Activated T-cell treated with anti-CD3 and anti-CD28 coated beads for 24 hours (primary cell): ENCODE measurements around the gene CWC15.
"Not testable (repeated sequence)": the region's sequence is repeated elsewhere in the genome, so short reads cannot be mapped to it uniquely, and the experiment has no call there.

Experiments
- DNase-seq: peaks from one replicate; pipeline ENCODE4 v3.0.0-alpha.2; 2020; ENCODE audit warnings: low read depth

CWC15 gene

DNA sequence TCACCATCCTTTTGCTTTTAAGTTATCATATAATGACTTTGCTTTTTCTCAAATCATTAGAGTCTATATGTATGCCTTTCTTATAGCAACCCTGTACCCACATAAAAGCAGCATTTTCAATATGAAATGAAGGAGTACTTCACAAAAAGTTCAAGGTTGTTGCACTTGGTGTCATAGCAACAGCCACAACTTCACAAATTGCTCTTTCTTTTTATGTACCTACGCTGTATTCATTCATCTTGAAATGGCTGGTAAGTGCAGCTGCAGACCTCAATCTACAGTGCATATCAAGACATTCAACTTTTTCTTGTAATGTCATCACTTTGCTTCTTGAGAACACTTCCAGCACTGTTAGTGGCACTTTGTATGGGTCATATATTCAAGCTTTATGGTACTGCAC is 18.6 kb downstream of the CWC15 start:
- no peak for DNase-seq

DNA sequence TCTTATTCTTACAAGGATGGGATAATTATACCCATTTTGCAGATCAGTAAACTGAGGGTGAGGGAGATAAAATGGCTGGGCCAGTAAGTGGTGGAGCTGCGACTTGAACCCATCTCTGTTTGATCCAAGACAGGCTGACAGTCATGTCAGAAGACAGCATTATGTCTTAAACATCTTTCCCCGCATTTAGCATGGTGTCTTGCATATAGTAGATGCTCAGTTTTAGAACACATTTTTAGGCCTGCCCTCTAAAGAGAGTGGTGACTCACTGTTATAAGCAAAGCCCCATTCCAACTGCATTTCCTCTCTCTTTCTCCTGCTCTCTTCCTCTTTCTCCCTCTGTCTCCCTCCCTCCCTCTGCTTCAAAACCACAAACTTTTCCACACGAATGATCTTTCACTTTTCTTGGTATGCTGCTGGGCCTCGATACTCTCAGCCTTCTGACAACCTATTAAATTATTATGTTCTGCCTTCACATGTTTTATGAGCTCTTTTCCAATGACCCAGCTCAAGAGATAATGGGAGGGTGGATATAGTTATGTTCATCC is 25.2 kb downstream of the CWC15 start:
- DNase-seq, result no peak

DNA sequence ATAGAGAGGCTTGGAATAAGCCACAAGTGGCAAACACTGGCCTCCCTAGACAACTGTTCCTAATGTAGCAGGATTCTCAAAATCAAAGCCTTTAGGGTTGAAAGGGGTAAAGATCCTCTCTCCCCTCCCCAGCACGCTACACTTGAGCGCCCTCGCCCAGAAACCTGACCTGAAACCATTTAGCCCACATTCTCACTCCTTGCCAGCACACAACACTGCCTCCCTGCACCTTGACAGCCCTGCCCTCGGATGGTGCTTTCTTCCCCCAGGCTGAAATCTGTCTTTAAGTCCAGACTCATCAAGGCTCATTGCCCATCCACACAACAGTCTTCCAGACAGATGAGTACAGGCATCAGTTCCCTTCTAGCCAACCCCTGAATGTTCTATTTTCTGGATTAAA is 26.5 kb downstream of the CWC15 start:
- no peak for DNase-seq

DNA sequence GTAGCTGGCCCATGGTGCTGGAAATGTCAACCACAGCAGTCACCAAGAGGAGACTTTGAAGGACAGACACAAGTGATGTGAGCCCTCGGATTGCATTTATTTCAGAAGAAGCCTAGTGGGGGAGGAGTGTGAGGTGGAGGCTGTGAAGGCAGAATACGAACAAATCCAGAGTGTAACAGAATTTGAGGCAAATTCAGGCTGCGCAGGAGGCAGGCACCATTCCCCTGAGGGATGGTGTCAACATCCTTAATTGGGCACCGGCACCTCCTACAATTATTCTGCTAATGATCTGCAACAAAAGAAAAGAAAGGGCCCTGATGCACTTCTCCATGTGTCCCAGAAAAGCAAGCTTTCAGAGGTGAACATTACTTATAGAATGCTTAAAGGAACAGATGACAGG is 32.2 kb downstream of the CWC15 start:
- DNase-seq, result no peak

DNA sequence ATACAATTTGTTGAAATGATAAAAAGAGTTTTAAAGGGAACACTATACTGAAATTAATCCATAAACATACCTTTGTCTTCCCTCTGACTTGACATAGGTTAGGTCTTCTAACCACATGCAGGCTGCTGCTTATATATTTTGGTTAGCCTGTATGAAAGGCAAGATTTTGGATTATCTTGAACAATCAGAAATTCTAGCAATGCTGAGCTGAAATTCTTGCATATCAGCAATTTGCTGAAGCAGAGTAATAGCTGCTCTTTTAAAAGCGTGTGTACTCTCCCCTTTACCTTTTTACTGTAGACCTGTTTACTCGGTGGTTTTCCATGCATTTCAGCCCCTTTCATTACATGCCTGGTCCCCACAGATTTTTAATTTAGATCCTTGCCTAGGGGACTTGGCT is 34.0 kb downstream of the CWC15 start:
- no peak for DNase-seq

DNA sequence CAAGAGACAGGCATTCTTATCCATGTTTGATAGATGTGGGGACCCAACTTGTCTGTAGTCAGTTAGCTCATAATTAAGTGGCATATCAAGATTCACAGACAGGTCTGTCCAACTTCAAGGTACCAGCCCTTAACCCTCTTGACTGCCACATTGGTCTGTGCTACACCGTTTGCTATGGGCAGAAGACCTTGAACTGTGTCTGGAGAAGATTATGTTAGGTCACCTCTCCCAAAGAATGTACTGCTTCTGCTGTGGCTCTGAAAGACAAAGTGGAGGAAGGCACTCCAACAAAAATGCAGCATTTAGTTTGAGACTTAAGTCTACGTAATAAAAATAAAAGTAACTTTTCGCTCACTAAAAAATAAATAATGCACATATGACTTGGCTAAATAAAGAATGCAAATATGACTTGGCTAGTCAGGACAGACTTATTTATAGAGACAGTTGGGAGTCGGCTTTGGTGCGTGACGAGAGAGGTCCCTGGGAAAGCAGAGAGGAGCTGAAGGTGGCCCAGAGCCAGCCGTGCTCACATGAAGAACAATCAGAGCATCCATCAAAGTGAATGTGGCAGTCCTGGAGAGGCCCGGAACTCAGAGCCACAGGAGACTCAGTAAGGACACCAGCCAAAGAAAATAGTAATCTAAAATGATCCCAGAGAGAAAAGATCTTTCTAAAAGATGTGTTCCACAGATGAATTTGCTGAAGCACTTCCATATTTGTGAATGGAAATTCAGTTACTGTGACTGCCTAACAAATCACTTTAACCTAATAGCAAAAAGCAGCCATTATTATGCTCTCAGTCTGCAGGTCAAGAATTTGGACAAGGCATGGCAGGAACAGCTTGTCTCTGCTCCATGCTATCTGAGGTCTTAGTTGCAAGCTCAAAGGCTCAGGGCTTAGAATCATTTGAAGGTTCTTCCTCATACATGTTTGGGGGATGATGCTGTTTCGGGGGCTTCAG is 35.0 kb downstream of the CWC15 start:
- no peak for DNase-seq

DNA sequence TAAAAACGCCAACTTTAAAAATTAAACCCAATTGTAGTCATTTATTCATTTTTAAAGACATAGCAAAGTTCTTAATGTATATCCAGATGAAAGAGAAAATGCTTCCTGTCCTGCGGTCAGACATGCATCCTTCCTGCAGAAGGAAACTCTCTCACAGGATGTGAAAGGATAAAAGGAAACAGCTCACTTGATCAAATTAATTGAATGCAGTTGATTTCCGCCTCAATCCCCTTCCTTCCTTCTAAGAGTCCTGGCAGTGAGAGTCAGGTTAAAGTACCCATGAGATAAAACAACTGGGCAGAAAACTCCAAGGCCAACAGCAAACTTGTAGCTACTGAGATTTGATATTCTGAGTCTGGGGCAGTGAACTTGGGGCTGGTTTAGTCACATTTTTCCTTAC is 38.5 kb downstream of the CWC15 start:
- no peak for DNase-seq

DNA sequence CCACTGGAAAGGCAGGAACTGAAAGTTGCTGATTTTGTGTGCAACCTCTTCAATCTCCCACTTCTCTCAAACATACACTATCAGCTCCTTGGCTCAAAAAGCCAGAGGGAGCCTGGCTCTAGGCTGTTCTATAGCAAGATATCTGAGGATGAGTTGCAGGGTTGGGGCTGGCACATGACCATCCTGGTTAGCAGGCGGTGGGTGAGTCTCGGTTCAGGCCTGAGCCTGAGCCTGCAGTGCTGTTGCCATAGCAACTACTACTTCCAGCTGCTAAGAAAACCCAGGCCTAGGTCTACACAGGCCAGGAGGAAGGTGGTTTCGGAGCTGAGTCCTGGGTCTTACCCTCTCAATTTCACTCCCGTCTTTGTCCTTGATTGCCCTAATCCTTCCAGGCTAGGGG is 39.0 kb downstream of the CWC15 start:
- no peak for DNase-seq

DNA sequence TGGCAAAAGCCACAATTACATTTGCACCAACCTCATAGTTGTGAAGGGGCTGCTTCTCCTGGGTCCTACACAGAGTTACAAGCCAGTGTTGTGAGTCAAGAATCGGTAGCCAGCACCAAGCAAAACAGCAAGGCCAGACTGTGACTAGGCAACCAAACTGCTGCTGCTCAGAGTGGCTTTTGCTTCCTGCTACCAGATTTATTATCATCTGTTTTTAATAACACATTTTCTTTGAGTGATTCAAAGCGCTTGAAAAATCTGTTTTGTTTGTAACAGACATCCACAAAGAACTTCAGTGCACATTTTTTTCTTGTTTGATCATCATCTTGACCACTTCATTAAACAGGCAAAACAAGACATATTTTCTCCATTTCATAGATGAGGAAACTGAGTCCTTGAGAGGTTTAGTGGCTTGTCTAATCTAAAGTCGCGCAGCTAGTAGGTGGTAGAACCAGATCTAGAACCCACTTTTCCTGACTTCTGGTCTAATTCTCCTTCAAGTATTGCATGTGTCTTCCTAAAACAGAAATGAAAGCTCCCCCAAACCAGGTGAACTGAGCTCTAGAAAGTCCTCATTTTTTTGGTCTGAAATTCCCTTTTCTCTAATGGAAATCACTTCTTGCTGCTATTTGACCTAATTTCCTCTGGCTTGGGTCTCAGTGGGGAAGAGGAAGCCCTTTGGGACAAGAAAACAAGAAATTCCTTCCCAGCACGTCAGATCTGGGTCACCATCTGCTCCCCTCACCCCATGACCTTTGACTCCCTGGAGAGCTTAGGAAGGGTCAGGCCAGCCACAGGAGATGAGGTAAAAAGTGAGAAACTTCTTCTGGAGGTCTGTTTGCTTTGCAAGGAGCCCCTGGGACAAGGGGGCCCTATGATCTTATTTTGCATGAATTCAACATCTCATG is 39.9 kb downstream of the CWC15 start:
- DNase-seq, result no peak

DNA sequence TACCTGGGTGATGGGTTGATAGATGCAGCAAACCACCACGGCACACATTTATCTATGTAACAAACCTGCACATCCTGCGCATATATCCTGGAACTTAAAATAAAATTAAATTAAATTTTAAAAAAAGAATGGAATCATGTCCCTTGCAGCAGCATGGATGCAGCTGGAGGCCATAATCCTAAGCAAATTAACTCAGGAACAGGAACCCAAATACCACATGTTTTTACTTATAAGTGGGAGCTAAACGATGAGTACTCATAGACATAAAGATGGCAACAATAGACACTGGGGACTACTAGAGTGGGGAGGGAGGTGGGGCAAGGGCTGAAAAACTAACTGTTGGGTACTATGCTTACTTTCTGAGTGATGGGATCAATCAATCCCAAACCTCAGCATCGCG is 40.9 kb downstream of the CWC15 start:
- no peak for DNase-seq

DNA sequence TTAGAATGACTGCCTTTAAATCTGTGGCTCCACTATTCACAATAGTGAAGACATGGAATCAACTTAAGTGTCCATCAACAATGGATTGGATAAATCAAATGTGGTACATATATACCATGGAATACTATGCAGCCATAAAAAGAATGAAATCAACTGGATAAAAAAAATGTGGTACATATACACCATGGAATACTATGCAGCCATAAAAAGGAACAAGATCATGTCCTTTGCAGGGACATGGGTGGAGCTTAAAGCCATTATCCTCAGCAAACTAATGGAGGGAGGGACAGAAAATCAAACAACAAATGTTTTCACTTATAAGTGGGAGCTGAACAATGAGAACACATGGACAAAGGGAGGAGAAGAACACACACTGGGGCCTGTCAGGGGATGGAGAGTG is 41.3 kb downstream of the CWC15 start:
- not testable (repeated sequence) for DNase-seq

DNA sequence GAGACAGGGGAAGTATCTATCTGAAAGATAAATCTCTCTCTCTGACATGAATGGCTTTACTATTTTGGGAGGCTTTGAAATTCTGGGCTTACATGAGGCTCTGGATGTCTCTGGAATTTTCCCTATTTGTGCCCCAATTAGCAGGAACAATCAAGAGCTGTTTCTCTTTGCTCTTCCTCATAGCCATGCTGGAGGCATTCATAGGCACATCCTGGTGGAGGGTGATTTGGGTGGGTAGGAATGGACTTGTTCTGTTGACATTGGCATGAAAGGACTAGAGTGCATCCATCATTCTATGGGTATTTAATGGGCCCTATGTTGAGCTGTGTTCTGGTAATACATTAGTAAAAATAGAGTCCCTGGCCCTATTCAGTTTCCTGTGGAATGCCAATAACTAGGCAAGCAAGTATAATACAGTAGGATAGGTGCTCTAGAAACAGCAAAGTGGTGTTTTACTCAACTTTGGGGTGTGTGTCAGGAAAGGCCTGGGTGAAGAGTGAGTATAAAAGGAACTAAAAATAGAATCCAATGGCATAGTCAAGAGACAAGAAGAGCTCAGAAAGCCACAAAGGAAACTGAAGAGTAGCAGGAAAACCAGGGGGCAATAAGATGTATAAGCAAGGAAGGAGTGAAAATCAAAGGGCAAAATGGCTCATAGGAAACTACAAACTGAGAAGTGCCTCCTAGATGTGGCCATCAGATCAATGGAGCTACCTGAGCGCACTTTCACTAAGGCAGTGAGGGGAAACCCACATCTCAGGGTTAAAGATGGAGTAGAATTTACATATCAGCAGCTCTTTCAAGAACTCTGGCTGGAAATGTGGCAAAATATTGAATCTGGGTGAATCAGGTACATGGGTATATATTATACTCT is 45.0 kb downstream of the CWC15 start:
- no peak for DNase-seq

DNA sequence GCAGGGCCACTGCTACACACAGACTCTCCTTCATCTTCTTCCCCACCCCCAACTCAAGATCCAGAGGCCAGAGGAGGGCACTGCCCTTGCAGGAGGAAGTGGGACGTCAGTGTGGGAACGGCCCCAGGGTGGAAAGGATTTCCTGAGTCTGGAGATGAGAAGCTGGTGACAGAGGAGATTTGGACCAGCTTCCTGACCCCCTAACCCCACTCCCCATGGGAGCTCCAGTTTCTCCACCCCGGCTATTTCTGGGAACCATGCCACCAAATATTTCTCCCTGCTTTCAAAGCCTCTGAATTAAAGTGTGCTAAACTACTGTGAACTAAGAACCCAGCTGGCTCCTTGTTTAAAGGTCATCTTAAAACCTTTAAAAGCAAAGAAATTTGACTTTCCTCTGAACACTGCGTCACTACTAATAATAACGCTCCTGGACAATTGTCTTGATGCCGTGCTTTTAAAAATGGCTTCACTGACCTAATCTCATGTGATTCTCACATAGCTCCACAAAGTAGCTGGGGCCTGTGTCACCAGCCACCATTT is 46.6 kb downstream of the CWC15 start:
- DNase-seq, result no peak

DNA sequence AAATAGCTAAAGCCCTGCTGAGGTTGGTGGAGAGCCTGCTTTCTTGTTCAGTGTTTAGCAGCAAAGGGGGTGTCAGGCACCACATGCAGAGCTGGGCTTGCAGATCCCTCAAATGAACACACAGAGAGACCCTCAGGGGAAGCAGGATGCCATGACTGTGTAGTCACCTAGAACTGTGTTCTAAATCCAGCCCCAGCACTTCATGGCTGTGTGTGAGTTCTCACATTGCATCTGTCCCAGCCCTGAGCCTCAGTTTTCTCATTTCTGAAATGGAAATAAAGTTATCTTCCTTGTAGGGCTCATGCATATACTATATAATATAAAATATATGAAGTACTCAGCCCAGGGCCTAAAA is 47.1 kb downstream of the CWC15 start:
- DNase-seq, result no peak

DNA sequence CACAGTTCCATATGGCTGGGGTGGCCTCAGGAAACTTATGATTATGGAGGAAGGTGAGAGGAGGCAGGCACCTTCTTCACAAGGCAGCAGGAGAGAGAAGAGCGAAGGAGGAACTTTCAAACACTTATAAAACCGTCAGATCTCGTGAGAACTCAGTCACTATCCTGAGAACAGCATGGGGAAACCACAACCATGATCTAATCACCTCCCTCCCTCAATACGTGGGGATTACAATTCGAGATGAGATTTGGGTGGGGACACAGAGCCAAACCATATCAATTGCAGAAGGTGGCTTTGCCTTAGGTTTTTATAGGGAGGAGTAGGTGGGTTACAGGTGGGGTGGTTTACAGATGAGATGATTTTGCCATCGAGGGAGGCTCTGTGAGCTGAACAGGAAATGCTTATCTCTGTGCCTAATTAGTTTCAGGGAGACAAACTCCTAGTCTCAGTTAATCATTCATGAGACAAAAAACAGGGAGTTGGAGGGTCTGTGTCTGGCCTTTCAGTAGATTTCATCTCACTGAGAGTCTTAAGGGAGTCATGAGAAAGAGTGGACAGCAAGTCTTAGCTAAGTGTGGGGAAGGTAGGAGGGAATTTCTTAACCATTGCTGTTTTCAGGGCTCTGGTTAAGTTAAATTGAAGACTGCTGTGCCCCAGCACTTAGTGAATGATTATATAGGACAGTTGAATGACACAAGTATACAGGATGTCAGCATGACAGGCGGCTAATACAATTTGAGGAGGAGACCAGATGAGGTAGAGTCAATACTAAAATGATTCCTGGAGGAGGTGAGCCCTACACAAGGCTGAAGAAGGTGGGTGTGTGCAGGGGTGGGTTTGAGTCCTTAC is 47.7 kb downstream of the CWC15 start:
- no peak for DNase-seq

DNA sequence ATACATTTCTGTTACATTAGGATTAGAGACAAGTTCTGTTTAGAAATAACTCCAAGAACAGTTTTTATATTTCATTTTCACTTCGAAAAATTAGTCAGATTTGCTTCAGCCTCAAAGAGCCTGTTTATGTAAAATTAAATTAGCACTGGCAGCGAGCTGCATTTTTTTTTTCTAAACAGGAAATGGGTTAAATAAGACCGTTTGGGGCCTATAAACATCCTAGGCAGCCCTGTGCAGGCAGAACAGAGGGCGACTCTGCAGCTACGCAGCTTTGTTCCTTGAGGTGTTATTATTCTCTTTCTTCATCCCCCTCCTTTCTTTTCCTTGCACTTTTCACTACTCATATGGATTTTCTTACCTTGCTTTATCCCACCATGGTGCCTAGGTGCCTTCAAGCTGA is 48.7 kb downstream of the CWC15 start:
- no peak for DNase-seq

DNA sequence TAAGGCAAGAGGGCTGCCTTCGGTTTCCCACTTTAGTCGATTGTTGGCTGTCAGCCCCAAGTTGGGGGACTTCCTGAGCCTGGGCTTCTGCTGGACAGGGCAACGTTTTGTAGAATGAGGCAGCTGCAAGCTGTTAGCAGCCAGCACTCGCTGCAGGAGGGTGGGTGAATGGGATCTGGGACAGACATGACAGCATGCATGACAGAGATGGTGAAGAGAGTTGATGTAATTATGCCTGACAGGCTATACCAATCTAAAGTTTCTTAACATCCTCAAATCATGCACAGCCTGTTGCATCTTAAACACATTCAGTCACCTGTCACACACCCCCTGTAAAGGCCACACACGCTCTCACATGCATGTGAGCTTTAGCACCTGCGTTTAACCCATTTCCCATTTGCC is 49.2 kb downstream of the CWC15 start:
- DNase-seq, result no peak

DNA sequence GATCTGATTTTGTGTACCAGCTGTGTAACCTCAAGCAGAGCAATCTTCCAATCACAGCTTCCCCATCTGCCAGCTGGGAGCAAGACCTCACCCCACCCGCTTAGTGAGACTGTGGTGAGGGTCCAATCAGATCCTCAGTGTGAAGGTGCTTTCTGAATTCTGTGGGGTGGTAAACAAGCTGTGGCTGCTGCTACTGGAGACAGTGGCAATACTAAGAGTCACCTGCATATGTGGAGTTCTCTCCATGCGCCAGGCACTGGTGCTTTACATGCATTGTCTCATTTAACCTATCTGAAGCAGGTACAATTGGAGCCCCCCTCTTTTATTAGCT is 50.4 kb downstream of the CWC15 start:
- no peak for DNase-seq

DNA sequence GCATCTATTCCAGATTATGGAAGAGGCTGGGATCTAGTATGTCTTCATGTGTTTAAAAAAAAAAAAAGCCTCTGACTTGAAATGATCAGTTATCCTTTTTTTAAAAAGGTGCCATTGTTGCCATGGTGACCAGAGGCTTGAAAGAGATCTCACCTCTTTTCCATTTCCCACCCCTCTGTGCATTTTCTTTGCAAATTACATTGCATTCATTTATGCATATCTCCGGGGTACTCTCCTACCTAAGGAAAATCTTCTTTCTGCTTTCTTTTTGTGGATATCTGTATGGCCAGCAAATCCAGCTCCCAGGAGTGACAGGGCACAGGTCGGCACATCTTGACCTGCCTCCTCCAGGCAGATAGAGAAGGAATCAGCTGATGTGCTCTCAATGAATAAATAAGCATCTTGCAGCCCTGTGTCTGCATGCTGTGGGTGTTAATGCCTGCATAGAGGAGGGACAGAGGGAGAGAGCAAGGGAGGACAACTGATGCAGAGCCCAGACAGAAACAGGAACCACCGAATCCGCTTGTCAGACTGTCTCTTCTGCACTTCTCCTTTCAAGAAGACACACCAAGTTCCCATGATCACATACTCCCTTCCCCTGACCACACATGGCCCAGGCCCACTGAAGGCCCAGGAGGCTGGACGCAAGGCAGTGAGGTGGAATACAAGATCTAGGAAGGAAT is 50.9 kb downstream of the CWC15 start:
- no peak for DNase-seq

DNA sequence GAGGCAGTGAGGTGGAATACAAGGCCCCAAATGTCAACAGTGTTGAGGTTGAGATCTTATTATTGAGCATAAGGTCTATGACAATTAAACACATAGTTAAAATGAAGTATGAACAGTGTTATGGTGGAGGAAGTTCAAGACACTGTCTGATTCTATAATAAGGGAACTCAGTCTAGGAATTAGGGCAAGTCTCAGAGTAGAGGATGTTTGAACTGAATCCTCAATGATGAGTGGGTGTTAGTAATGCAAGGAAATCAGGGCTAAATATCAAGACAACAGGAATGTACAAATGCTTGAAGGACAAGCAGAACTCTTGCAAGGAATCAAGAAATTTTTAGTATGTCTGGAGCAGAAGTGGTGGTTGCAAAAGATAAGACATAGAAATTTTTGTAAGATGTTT is 53.0 kb downstream of the CWC15 start:
- no peak for DNase-seq
